K562 (cell line): ENCODE results near the gene LZTR1.

Source experiments
- BACH1 ChIP-seq: fragments of 200-800 bp; sonication (Bioruptor generic); IDR thresholded peaks from 2 replicates; pipeline ENCODE4 v1.6.1; 2016; ENCODE audit warnings: missing genetic modification characterization, missing compliant biosample characterization
- BDP1 ChIP-seq: IDR thresholded peaks from 3 replicates; pipeline ENCODE4 v1.6.1; 2011; ENCODE audit not compliant: insufficient read length, insufficient read depth
- CEBPB ChIP-seq: fragments of 450-650 bp; IDR thresholded peaks from 2 replicates; pipeline ENCODE4 v1.6.1; 2016; ENCODE audit warnings: missing genetic modification characterization, missing compliant biosample characterization
- CHD4 ChIP-seq: fragments of 200-600 bp; sonication (generic); IDR thresholded peaks from 3 replicates; pipeline ENCODE4 v1.6.1; 2012; ENCODE audit warnings: low read depth, mild to moderate bottlenecking, mixed read lengths, low read length, inconsistent platforms; ENCODE audit not compliant: insufficient read depth, insufficient replicate concordance, poor library complexity, severe bottlenecking
- CTCF ChIP-seq, 3 experiments: IDR thresholded peaks in 2 of 3; conservative IDR thresholded peaks in 1 of 3; 2 replicates each; pipeline ENCODE4 v1.5.1; 2011 to 2012; ENCODE audit warnings: low read length in 3 of 3, mild to moderate bottlenecking in 3 of 3, control low read depth in 2 of 3, improper control_type of control experiment in 1 of 3, inconsistent platforms in 1 of 3, low read depth in 1 of 3, mixed read lengths in 1 of 3, moderate library complexity in 1 of 3; ENCODE audit not compliant: insufficient read depth in 2 of 3
- NFE2 ChIP-seq: IDR thresholded peaks from 2 replicates; pipeline ENCODE4 v1.6.1; 2014; ENCODE audit warnings: antibody characterized with exemption, low read depth
- PREB ChIP-seq: sonication (generic); formaldehyde crosslinking; IDR thresholded peaks from 2 replicates; pipeline ENCODE4 v1.8.1; 2023; ENCODE audit warnings: mild to moderate bottlenecking, missing genetic modification reagents
- RCOR1 ChIP-seq, 2 experiments: IDR thresholded peaks; 2 replicates each; pipeline ENCODE4 v1.6.1; 2012; ENCODE audit warnings: low read depth in 2 of 2, low read length in 2 of 2, borderline replicate concordance in 1 of 2, improper control_type of control experiment in 1 of 2
- SMC3 ChIP-seq: conservative IDR thresholded peaks from 2 replicates; pipeline ENCODE4 v1.6.1; 2011; ENCODE audit warnings: low read depth, low read length, improper control_type of control experiment; ENCODE audit not compliant: insufficient read depth
- SNIP1 ChIP-seq: fragments of 450-650 bp; IDR thresholded peaks from 2 replicates; pipeline ENCODE4 v1.7.1; 2017; ENCODE audit warnings: low read depth, mild to moderate bottlenecking
- TAF1 ChIP-seq: IDR thresholded peaks from 2 replicates; pipeline ENCODE4 v1.6.1; 2011; ENCODE audit warnings: mild to moderate bottlenecking, low read length, moderate library complexity; ENCODE audit not compliant: insufficient read depth, control insufficient read depth, severe bottlenecking; ENCODE audit errors: extremely low read depth
- TBL1XR1 ChIP-seq, 2 experiments: IDR thresholded peaks; 2 replicates each; pipeline ENCODE4 v1.6.1; 2012; ENCODE audit warnings: improper control_type of control experiment in 2 of 2, low read length in 2 of 2, mild to moderate bottlenecking in 1 of 2
- ZFP1 ChIP-seq: fragments of 450-650 bp; formaldehyde crosslinking; IDR thresholded peaks from 2 replicates; pipeline ENCODE4 v1.4.0; 2020; ENCODE audit warnings: mild to moderate bottlenecking, mixed read lengths

- TF ChIP-seq BACH1 (tag) (no peak), SNIP1 (0 out of 2 replicates have a peak, but pooled peaks have one; percentile 8), CHD4 (no peak), ZFP1 (no peak), SMC3 (no peak), TAF1 (no peak), NFE2 (no peak), BDP1 (no peak), TBL1XR1 (IDR thresholded peaks at IDR 0.05; ENCODE audit: low read length in 2 of 2) (no peak), PREB (peak; percentile 52; the same call in 1 of the 2 replicates), CTCF (IDR thresholded peaks at IDR 0.05 in 2 of 3, conservative IDR thresholded peaks at IDR 0.05 in 1 of 3; ENCODE audit: insufficient read depth in 2 of 3, low read depth in 1 of 3, low read length in 3 of 3) (no peak), CEBPB (no peak), RCOR1 (IDR thresholded peaks at IDR 0.05; ENCODE audit: borderline replicate concordance in 1 of 2, low read depth in 2 of 2, low read length in 2 of 2) (no peak)
Observed at GRCh38 chr22:20943104-20943933, 38.8 kb upstream of the LZTR1 start.
